CD4-positive, alpha-beta T cell (primary cell): ENCODE data around the gene FEN1. TPM values are rescaled to one million over a fixed set of nuclear protein-coding genes. Genes with fewer than 3 reads are reported as not detected.

Experiments
- ATAC-seq: fragments of 200-7000 bp; cut with Tn5 transposase; one replicate; pipeline ENCODE4 v1.10.0; 2022; ENCODE audit warnings: mild to moderate bottlenecking; ENCODE audit not compliant: poor library complexity
- CTCF ChIA-PET: fragments of 350-600 bp; sonication (Branson Sonifier 250); formaldehyde crosslinking; loops from one replicate; lab custom pipeline; 2021; ENCODE audit warnings: antibody characterized with exemption, inconsistent platforms; lab: Charles Lee
- POLR2A ChIA-PET: fragments of 350-600 bp; sonication (Branson Sonifier 250); formaldehyde crosslinking; loops from one replicate; lab custom pipeline; 2021; ENCODE audit warnings: antibody characterized with exemption, inconsistent platforms; lab: Charles Lee
- DNase-seq, 14 experiments: peaks; one replicate each; pipeline ENCODE4 v3.0.0-alpha.2; 2013 to 2020; ENCODE audit warnings: mixed read lengths in 2 of 14
- H3K27ac ChIP-seq, 2 donors: one replicate each; pipeline versions ENCODE4 v1.5.1 to v1.7.0; 2013; ENCODE audit warnings: low read length in 2 of 2, low read depth in 1 of 2, mild to moderate bottlenecking in 1 of 2
- H3K27me3 ChIP-seq, 2 experiments: 1 replicate in 1 of 2; 2 replicates in 1 of 2; pipeline versions ENCODE4 v1.6.1 to v1.7.0; 2013; ENCODE audit warnings: low read length in 2 of 2, control low read depth in 1 of 2, mild to moderate bottlenecking in 1 of 2, moderate library complexity in 1 of 2; ENCODE audit not compliant: insufficient read depth in 2 of 2, control insufficient read depth in 1 of 2
- H3K36me3 ChIP-seq: one replicate; pipeline ENCODE4 v1.6.1; 2013; ENCODE audit warnings: low read length, control low read depth; ENCODE audit not compliant: insufficient read depth
- H3K4me1 ChIP-seq: one replicate; pipeline ENCODE4 v1.6.1; 2013; ENCODE audit warnings: low read length, control low read depth; ENCODE audit not compliant: insufficient read depth
- H3K4me3 ChIP-seq: one replicate; pipeline ENCODE4 v1.5.1; 2013; ENCODE audit warnings: mild to moderate bottlenecking, low read length, moderate library complexity
- H3K9me3 ChIP-seq, 2 experiments: 1 replicate in 1 of 2; 2 replicates in 1 of 2; pipeline versions ENCODE4 v1.6.1 to v1.7.0; 2013; ENCODE audit warnings: low read length in 2 of 2, mild to moderate bottlenecking in 2 of 2, control low read depth in 1 of 2, moderate library complexity in 1 of 2; ENCODE audit not compliant: control insufficient read depth in 1 of 2, insufficient read depth in 1 of 2
- H3K27ac Mint-ChIP-seq: one replicate; pipeline ENCODE4 v1.8.0; 2020; ENCODE audit warnings: mixed read lengths
- H3K27me3 Mint-ChIP-seq: one replicate; pipeline ENCODE4 v1.8.0; 2021; ENCODE audit warnings: mixed read lengths
- H3K36me3 Mint-ChIP-seq: one replicate; pipeline ENCODE4 v1.8.0; 2021; ENCODE audit warnings: low read depth, mixed read lengths
- H3K4me1 Mint-ChIP-seq: one replicate; pipeline ENCODE4 v1.8.0; 2021; ENCODE audit warnings: low read depth, mixed read lengths
- H3K4me3 Mint-ChIP-seq: one replicate; pipeline ENCODE4 v1.8.0; 2020; ENCODE audit warnings: mild to moderate bottlenecking, mixed read lengths
- H3K9me3 Mint-ChIP-seq: one replicate; pipeline ENCODE4 v1.8.0; 2020; ENCODE audit warnings: mixed read lengths
- intact Hi-C, 2 experiments: fragments of 100-400 bp; cut with DNase I in 1 of 2; cut with micrococcal nuclease in 1 of 2; formaldehyde crosslinking; loops; one replicate each; pipeline versions ENCODE4 v1.15.1 to v1.9.0; 2023 to 2025; cut with DNase I, micrococcal nuclease
- total RNA-seq, 174 experiments: library from RNA in 2 of 174; stranded (reverse) in 2 of 174; gene quantifications; one replicate each; pipeline ENCODE4 v1.2.3 and lab custom pipeline; 2021 to 2026
- TF ChIP-seq, protein P1 (sequence below): fragments of 200-600 bp; IDR thresholded peaks from one replicate; pipeline ENCODE4 v1.8.0; 2022; ENCODE audit warnings: antibody characterized with exemption, mild to moderate bottlenecking

The FEN1 gene
- total RNA-seq, 2 experiments from 2014 or later = 7.5 to 9.1 TPM

DNA sequence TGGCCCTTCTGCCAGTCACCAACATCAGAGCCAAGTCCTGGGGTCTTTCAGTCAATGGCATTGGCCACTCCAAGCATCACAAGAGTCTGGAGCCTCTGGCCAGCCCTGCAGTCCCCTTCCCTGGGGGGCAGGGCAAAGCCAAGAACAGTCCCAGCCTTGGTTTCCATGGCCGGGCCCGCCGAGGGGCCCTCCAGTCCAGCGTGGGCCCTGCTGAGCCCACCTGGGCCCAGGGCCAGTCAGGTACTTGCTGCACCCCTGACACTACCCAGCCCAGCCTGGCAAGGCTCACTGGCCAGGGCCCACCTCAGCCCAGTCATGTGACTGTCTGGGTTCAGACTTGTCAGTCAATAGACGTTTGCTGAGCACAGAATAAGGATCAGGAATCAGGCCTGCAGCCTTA lies 11.1 kb upstream of the FEN1 start:
- H3K9me3 Mint-ChIP-seq = no peaks in the 10 kb centered on the region
- intact Hi-C loops = loop anchor here in 1 of 2 experiments (5.0 kb wide), 1 partner anchor 839 kb away; no protein-coding TSS in a partner anchor
- H3K4me3 Mint-ChIP-seq = no peak overlapping the region
- Histone ChIP-seq H3K4me1 (peaks cover 14% of the 10 kb centered on the region), H3K9me3 (no peaks in the 10 kb centered on the region), H3K27me3 (no peaks in the 10 kb centered on the region), H3K27ac (no peak overlapping the region), H3K36me3 (peaks cover 26% of the 10 kb centered on the region), H3K4me3 (no peak overlapping the region)
- POLR2A ChIA-PET = interaction anchor here (1.5 kb wide), 1 partner anchor 16 kb away, joined by 4 read pairs; no protein-coding TSS in a partner anchor
- ATAC-seq (no peak), DNase-seq (no peak)
- peaks cover 22% of the 10 kb centered on the region for H3K36me3 Mint-ChIP-seq
- peaks cover 7% of the 10 kb centered on the region for H3K4me1 Mint-ChIP-seq
- CTCF ChIA-PET = interaction anchor here (2.0 kb wide), 1 partner anchor 16 kb away, joined by 6 read pairs; no protein-coding TSS in a partner anchor
- no peak overlapping the region for H3K27ac Mint-ChIP-seq
- no peaks in the 10 kb centered on the region for H3K27me3 Mint-ChIP-seq
- TF ChIP-seq, protein P1, sequence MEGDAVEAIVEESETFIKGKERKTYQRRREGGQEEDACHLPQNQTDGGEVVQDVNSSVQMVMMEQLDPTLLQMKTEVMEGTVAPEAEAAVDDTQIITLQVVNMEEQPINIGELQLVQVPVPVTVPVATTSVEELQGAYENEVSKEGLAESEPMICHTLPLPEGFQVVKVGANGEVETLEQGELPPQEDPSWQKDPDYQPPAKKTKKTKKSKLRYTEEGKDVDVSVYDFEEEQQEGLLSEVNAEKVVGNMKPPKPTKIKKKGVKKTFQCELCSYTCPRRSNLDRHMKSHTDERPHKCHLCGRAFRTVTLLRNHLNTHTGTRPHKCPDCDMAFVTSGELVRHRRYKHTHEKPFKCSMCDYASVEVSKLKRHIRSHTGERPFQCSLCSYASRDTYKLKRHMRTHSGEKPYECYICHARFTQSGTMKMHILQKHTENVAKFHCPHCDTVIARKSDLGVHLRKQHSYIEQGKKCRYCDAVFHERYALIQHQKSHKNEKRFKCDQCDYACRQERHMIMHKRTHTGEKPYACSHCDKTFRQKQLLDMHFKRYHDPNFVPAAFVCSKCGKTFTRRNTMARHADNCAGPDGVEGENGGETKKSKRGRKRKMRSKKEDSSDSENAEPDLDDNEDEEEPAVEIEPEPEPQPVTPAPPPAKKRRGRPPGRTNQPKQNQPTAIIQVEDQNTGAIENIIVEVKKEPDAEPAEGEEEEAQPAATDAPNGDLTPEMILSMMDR = no peak

DNA sequence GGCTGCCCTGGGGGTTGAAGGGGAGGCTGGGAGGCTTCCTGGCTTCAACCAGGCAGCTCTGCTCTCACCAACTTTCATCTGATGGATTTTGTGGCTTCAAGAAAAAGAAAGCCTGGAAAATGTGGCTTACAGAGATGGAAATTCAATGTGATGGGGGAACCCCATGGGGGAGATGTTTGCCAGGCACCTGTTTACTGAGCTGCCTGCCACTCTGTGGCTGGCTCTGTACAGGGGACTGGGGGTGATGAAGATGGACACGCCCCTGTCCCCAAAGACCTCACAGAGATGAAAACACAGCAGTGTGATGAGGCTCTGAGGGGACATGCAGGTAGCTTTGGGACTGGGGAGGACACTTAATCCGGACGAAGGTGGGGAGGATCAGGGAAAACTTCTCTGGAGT lies 10.4 kb upstream of the FEN1 start:
- no peaks in the 10 kb centered on the region for H3K27me3 Mint-ChIP-seq
- no peak overlapping the region for H3K27ac Mint-ChIP-seq
- ATAC-seq (no peak), DNase-seq (no peak)
- H3K27ac ChIP-seq = no peak overlapping the region
- peaks cover 29% of the 10 kb centered on the region for H3K36me3 Mint-ChIP-seq
- ChIA-PET POLR2A (interaction anchor here (1.5 kb wide), 1 partner anchor 15 kb away, joined by 4 read pairs; no protein-coding TSS in a partner anchor), CTCF (interaction anchor here (2.0 kb wide), 1 partner anchor 15 kb away, joined by 6 read pairs; no protein-coding TSS in a partner anchor)
- TF ChIP-seq, protein P1 = no peak
- H3K36me3 ChIP-seq = peaks cover 34% of the 10 kb centered on the region
- intact Hi-C loops = loop anchor here in 1 of 2 experiments (5.0 kb wide), 1 partner anchor 840 kb away; no protein-coding TSS in a partner anchor
- H3K9me3 ChIP-seq = no peaks in the 10 kb centered on the region
- H3K4me3 Mint-ChIP-seq = no peak overlapping the region
- H3K4me1 Mint-ChIP-seq = no peaks in the 10 kb centered on the region
- no peaks in the 10 kb centered on the region for H3K27me3 ChIP-seq
- H3K9me3 Mint-ChIP-seq = no peaks in the 10 kb centered on the region
- H3K4me1 ChIP-seq = peaks cover 7% of the 10 kb centered on the region
- H3K4me3 ChIP-seq = no peak overlapping the region

DNA sequence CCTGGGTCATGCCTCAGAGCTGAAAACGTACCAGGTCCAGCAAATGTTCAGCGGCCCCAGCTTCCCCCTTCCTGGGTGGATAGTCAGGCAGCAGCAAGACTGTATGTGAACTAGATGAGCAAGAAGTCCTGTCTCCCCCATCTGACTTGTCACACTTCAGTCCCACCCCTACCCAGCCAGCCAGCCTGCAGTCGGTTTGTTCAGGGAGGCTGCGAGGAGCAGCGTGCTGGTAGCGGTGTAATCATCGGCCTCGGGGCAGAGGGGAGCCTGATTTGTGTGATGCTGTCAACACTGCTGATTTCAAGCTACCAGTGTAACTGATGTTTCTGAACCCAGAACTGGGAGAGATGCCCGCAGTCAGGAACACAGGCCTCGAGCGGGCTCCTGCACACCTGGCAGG lies 9.9 kb upstream of the FEN1 start:
- no peaks in the 10 kb centered on the region for H3K4me1 Mint-ChIP-seq
- no peak overlapping the region for H3K27ac Mint-ChIP-seq
- H3K4me3 ChIP-seq = no peak overlapping the region
- H3K27ac ChIP-seq = no peak overlapping the region
- peaks cover 3% of the 10 kb centered on the region for H3K4me1 ChIP-seq
- H3K27me3 Mint-ChIP-seq = no peaks in the 10 kb centered on the region
- TF ChIP-seq, protein P1 = no peak
- H3K36me3 ChIP-seq = peaks cover 39% of the 10 kb centered on the region
- CTCF ChIA-PET = interaction anchor here (2.0 kb wide), 1 partner anchor 15 kb away, joined by 6 read pairs; no protein-coding TSS in a partner anchor
- H3K9me3 Mint-ChIP-seq = no peaks in the 10 kb centered on the region
- no peak for ATAC-seq
- H3K4me3 Mint-ChIP-seq = no peak overlapping the region
- H3K36me3 Mint-ChIP-seq = peaks cover 32% of the 10 kb centered on the region
- POLR2A ChIA-PET = interaction anchor here (1.5 kb wide), 1 partner anchor 14 kb away, joined by 4 read pairs; no protein-coding TSS in a partner anchor
- intact Hi-C loops = loop anchor here in 1 of 2 experiments (5.0 kb wide), 1 partner anchor 841 kb away; no protein-coding TSS in a partner anchor
- no peak for DNase-seq
- no peaks in the 10 kb centered on the region for H3K27me3 ChIP-seq
- no peaks in the 10 kb centered on the region for H3K9me3 ChIP-seq
